Psoas muscle (tissue), 8 donors: ENCODE results near the gene GAB2. TPM values are rescaled to one million over a fixed set of nuclear protein-coding genes. Genes with fewer than 3 reads are reported as not detected.

Experiments
- ATAC-seq, 4 donors: fragments of 200-7000 bp; cut with Tn5 transposase; one replicate each; pipeline ENCODE4 v1.9.1; 2020; ENCODE audit warnings: moderate library complexity in 3 of 4, mild to moderate bottlenecking in 2 of 4
- DNase-seq, 2 donors: peaks; one replicate each; pipeline ENCODE4 v3.0.0-alpha.2; 2020
- H3K27ac ChIP-seq: fragments of 200-600 bp; one replicate; pipeline ENCODE4 v1.8.0; 2022
- H3K27me3 ChIP-seq, 3 donors: fragments of 200-600 bp in 1 of 3; one replicate each; pipeline versions ENCODE4 v1.6.1 to v1.8.0; 2013 to 2022; ENCODE audit warnings: low read length in 2 of 3, mild to moderate bottlenecking in 2 of 3, moderate library complexity in 1 of 3; ENCODE audit not compliant: insufficient read depth in 3 of 3
- H3K36me3 ChIP-seq, 2 donors: fragments of 200-600 bp in 1 of 2; one replicate each; pipeline versions ENCODE4 v1.6.1 to v1.8.0; 2013 to 2022; ENCODE audit warnings: low read depth in 1 of 2, mild to moderate bottlenecking in 1 of 2, moderate library complexity in 1 of 2; ENCODE audit not compliant: insufficient read depth in 1 of 2
- H3K4me1 ChIP-seq: fragments of 200-600 bp; one replicate; pipeline ENCODE4 v1.8.0; 2022
- H3K4me3 ChIP-seq: fragments of 200-600 bp; one replicate; pipeline ENCODE4 v1.8.0; 2022; ENCODE audit warnings: mild to moderate bottlenecking
- H3K9me3 ChIP-seq: fragments of 200-600 bp; one replicate; pipeline ENCODE4 v1.8.0; 2022
- CTCF ChIP-seq: fragments of 200-600 bp; IDR thresholded peaks from one replicate; pipeline ENCODE4 v1.8.0; 2022; ENCODE audit warnings: antibody characterized with exemption
- WGBS, 3 donors: extraction: QIAGEN DNeasy Blood & Tissue Kit; methylation state at CpG; one replicate each; pipeline versions ENCODE4 v1.1.6 to v1.1.7; 2013; 5-methylcytosine and 5-hydroxymethylcytosine counted together
- intact Hi-C, 2 donors: fragments of 100-400 bp; cut with DNase I; formaldehyde crosslinking; loops; one replicate each; pipeline versions ENCODE4 v1.11.0 to v1.14.2; 2022
- polyA plus RNA-seq, 3 donors: library from polyadenylated mRNA; stranded (reverse); fragments of 200-250 nt; gene quantifications; one replicate each; pipeline ENCODE4 v1.2.3, GENCODE V29; 2013
- total RNA-seq, 4 donors: library from RNA; stranded (reverse); fragmentation: NEBNext Ultra II Directional in 2 of 4; extraction: Animal tissue kit (Norgen Biotek cat#: 25700) in 2 of 4; gene quantifications; one replicate each; pipeline versions ENCODE4 v1.2.1 to v1.2.4, GENCODE V29; 2021 to 2023
- donor health status: healthy with polysubstance abuse.
- donor health status: DM: no; HTN: no; CAD: no; lungs with moderate emphysema.
- donor health status: Bipolar disorder and iron deficiency.
- donor health status: healthy.
- donor health status: DM: yes; HTN: yes; CAD: no.
- donor health status: DM: no; HTN: no; CAD: no.
- donor health status: DM: no; HTN: no; CAD: no.
- donor health status: DM: yes; HTN: yes; CAD: no.

GAB2 gene
- total and polyA plus RNA-seq, 7 donors = 2.7 to 6.3 (median 4.7) TPM

- intact Hi-C loops = no loop called here
- H3K27me3 ChIP-seq = no peaks in the 10 kb centered on the region
- H3K36me3 ChIP-seq = peaks cover 0 to 27% of the 10 kb centered on the region in 2 donors
- H3K4me3 ChIP-seq = no peak overlapping the region
- DNase-seq (no peak), ATAC-seq (no peak)
- H3K4me1 ChIP-seq = no peaks in the 10 kb centered on the region
- no peaks in the 10 kb centered on the region for H3K9me3 ChIP-seq
- H3K27ac ChIP-seq = peak overlapping the region; percentile 68
- 82 to 90% (median 87%) methylated on average over 11 of the region's 11 CpGs for WGBS, 3 donors
- TF ChIP-seq CTCF = no peak
Measured at GRCh38 chr11:78170413-78170812, 247.2 kb downstream of the GAB2 start.

GRCh38 chr11:78168539-78169477 lies 248.8 kb downstream of the GAB2 start:
- Histone ChIP-seq H3K9me3 (no peaks in the 10 kb centered on the region), H3K4me1 (no peaks in the 10 kb centered on the region), H3K4me3 (no peak overlapping the region), H3K36me3 (peaks cover 0 to 21% of the 10 kb centered on the region in 2 donors), H3K27ac (peak overlapping the region; percentile 68), H3K27me3 (no peaks in the 10 kb centered on the region)
- TF ChIP-seq CTCF = no peak
- DNase-seq (peak; percentile 87 to 92), ATAC-seq (peak; percentile 47 to 89 (median 74))
- 33 to 43% (median 39%) methylated on average over 17 of the region's 17 CpGs for WGBS, 3 donors
- intact Hi-C loops = no loop called here

- Histone ChIP-seq H3K27me3 (no peaks in the 10 kb centered on the region), H3K4me3 (no peak overlapping the region), H3K4me1 (no peaks in the 10 kb centered on the region), H3K9me3 (no peaks in the 10 kb centered on the region), H3K36me3 (peaks cover 0 to 2% of the 10 kb centered on the region in 2 donors), H3K27ac (no peak overlapping the region)
- 92 to 98% (median 94%) methylated on average over 6 of the region's 6 CpGs for WGBS, 3 donors
- intact Hi-C loops = no loop called here
- TF ChIP-seq CTCF = no peak
- ATAC-seq (no peak), DNase-seq (no peak)
Measured at GRCh38 chr11:78166855-78167469, 250.7 kb downstream of the GAB2 start.

Other genes starting within 250 kb of the GAB2 start
- gene KCTD21, start 229.2 kb downstream of the GAB2 start, total RNA-seq = 1 to 10 TPM; 4.7 to 7.0 (median 5.8) TPM
- gene KCTD21, start 229.2 kb downstream of the GAB2 start, polyA plus RNA-seq = 10 to 100 TPM in 1 of 3 donors, 1 to 10 TPM in 2; 4.8 to 10.3 (median 5.0) TPM
- gene USP35, start 228.9 kb downstream of the GAB2 start, total RNA-seq = 1 to 10 TPM; 2.0 to 4.4 (median 3.5) TPM
- gene USP35, start 228.9 kb downstream of the GAB2 start, polyA plus RNA-seq = 1 to 10 TPM; 1.3 to 7.1 (median 2.2) TPM
- gene NARS2, start 157.0 kb upstream of the GAB2 start, total RNA-seq = 10 to 100 TPM; 12.8 to 18.6 (median 15.7) TPM
- 10 to 100 TPM; 14.0 to 22.3 (median 14.5) TPM for gene NARS2, start 157.0 kb upstream of the GAB2 start, polyA plus RNA-seq